Stimulated activated CD4-positive, alpha-beta T cell treated with anti-CD3 and anti-CD28 coated beads, TNF-alpha, amount 100 ng/mL, for 1 hour (primary cell): ENCODE measurements around the gene DENR.
"Not testable (repeated sequence)": the region's sequence is repeated elsewhere in the genome, so short reads cannot be mapped to it uniquely, and the experiment has no call there.

Experiments
- DNase-seq, 3 donors: peaks; one replicate each; pipeline ENCODE4 v3.0.0-alpha.2; 2020; ENCODE audit warnings: low read depth in 3 of 3, low spot score in 1 of 3

Gene DENR

GRCh38 chr12:122738571-122738970 is 14.1 kb upstream of the DENR start:
- DNase-seq = no peak

- no peak for DNase-seq
Observed at GRCh38 chr12:122740351-122740750, 12.3 kb upstream of the DENR start.

DNA sequence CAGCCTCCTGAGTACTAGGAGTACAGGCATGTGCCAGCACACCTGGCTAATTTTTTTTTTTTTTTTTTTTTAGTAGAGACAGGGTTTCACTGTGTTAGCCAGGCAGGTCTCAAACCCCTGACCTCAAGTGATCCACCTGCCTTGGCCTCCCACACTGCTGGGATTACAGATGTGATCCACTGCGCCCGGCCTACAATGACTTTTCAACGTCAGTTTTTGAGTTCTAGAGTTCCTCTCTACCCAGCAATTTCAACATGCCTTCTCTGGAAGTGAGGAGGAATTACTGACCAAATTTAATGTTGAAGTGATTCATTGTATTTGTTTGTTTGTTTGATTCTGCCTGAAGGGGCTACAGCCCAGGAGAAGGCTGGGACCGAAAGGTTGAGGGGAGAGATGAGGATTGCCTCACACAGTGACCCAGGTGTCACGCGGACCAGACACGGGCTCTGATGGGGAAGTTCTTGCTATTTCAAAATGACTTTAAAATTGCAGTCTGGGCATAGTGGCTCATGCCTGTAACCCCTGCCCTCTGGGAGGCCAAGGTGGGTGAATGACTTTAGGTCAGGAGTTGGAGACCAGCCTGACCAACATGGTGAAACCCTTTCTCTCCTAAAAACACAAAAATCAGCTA is 8.6 kb upstream of the DENR start:
- DNase-seq = no peak

DNA sequence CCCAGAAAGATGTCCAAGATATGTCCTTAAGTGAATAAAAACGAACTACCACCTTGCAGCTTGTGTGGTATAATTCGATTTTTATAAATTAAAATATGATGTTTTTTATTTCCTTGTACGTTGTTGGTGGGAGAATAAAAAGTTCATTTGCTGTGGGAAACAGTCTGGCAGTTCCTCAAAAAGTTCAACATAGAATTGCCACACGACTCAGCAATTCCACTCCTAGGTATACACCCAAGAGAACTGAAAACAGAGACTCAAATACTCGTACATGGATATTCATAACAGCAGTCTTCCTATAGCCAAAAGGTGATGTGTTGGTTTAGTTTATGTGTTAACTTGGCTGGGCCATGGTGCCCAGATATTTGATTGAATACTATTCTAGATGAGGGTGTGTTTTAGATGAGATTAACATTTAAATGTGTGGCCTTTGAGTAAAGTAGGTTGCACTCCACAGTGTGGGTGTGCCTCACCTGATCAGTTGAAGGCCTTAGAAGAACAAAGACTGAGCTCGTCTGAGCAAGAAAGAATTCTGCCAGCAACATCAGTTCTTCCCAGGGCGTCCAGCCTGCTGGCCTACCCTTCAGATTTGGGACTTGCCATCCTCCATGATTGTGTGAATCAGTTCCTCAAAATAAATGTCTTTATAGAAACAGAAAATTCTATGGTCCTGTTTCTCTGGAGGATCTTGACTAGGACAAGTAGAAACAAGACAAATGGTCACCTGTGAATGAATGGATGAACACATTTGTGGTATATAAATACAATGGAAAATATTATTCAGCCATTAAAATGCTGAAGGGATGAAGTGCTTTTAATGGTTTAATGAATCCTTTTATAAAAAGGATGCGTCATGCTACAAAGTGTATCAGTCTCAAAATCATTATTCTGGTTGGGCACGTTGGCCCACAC is 5.1 kb upstream of the DENR start:
- no peak for DNase-seq

DNA sequence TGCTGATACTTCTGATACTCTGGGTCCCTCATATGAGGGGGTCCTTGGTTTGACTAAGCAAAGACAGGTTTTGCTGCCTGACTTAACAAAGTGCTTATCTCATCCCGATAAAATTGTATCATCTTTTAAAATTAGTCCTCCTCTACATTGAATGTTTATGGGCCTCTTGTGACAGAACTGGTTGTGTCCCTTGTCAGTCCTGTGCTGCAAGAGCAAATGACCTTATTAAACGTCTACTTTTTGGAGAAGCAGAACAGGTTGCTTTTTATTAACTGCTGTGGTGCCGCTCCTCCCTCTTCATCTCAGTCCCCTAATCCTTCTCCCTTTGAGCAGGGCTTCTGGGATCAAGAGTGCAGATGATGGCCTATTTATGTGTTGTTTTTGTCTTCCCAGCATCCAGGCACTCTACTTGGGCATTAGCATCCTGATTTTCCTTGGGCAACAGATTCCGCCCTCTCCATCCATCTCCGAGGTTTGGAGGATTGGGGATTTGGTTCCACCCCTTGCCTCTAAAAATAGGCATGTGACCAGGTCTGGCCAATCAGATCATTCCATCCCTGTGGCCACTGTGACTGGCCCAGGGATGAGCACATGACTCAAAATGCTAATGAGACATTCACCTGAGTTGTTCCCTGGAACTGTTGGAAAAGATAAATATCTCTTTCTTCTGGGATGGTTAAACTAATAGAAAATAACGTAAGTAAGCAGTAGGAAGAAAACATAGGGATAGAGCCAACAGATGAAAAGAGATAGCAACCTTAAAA is 2.9 kb upstream of the DENR start:
- no peak for DNase-seq

- not testable (repeated sequence) for DNase-seq
Observed at GRCh38 chr12:122750781-122751515, 1.7 kb upstream of the DENR start.

GRCh38 chr12:122753319-122753650 is 661 bp downstream of the DENR start:
- DNase-seq = no peak

- no peak for DNase-seq
Observed at GRCh38 chr12:122754790-122755189, 2.2 kb downstream of the DENR start.

DNA sequence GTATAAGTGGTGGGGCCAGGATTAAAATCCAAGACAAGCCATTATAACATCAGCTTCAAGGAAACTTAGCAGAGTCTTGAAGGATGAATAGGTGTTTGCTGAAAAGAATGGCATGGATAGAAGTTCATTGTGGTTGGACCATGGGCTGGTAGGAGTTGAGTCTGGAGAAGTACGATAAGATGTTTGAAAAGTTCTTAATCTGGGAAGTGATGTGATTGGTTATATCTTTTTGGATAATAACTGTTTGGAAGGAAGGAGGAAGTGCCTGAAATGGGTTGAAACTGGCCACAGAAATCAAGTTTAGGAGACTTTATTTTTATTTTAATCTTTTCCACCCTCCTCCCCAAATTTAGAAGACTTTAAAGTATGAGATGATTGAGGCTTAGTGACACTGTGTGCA is 4.9 kb downstream of the DENR start:
- DNase-seq = no peak

DNA sequence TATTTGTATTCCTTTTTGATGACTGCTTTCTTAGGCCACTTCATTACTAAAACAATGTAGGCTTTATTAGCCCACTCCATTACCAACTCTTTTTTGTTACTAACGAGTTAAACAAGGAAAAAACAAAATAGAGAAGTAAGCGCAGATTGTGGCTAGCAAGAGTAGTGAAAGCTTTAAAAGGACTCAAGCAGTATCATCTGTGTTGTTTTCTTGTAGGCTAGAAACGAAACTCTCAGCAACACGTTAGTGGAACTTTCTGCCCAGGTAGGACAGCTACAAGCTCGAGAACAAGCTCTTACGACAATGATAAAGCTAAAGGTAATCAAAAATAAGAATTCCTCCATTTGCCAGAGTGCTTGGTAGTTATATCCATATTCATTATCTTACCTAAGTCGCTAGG is 32.9 kb downstream of the DENR start:
- DNase-seq = no peak

- no peak for DNase-seq
Observed at GRCh38 chr12:122788387-122788786, 35.8 kb downstream of the DENR start.

DNA sequence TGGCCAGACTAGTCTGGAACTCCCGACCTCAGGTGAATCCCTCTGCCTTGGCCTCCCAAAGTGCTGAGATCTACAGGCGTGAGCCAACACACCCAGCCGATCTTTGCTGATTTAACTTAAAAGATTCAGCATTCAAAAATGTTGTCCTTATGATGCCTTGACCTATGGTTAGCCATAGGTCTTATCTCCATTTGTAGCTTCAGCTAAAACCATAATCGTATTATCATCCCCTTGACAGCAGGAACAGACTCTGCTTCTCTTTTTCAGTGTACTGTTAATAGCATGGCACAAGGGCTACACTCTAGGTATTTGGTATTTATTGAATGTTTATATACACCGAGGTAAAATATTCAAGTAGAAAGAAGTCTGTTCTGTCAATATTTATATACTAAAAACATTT is 37.0 kb downstream of the DENR start:
- no peak for DNase-seq

- no peak for DNase-seq
Observed at GRCh38 chr12:122790393-122791075, 37.9 kb downstream of the DENR start.

GRCh38 chr12:122793685-122794106 is 41.1 kb downstream of the DENR start:
- DNase-seq = no peak

DNA sequence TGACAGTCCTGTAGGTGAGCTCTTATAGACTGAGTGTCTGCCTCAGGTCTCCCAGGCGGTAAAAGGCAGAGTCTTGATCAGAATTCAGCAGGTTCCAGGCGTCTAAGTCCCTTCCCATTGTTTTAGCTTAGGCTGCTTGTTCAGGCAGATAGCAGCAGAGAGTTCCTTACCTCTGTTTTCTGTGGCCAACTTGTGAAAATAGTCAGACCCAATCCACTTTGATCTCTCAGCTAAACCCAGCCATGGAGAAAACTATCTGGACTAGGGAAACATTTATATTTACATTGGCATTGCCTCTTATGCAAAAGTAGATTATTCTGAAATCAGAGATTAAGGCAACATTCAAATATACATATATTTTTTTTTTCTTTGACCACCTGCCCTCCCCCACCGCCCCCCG is 43.2 kb downstream of the DENR start:
- DNase-seq = no peak

- DNase-seq = no peak
Observed at GRCh38 chr12:122799641-122800243, 47.1 kb downstream of the DENR start.

- DNase-seq = no peak
Observed at GRCh38 chr12:122803937-122804336, 51.3 kb downstream of the DENR start.

- not testable (repeated sequence) for DNase-seq
Observed at GRCh38 chr12:122804957-122805356, 52.3 kb downstream of the DENR start.

DNA sequence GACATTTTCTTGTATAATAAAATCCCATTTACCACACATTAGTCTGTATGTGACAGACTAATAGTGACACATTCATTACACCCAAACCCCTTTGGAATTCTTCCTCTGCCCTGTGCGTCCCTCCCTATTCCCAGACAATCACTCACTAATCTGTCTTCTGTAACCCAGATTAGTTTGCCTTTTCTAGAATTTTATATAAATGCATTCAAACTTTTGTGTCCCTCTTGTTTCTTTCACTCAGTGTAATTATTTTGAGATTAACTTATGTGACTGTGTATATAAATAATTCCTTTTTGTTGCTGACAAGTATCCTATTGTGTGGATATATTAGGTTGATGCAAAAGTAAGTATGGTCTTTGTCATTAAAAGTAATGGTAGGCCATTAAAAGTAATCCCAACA is 55.0 kb downstream of the DENR start:
- DNase-seq = no peak

GRCh38 chr12:122811777-122812176 is 59.2 kb downstream of the DENR start:
- no peak for DNase-seq
